Measurements from ENCODE around the gene SH3RF3.

Gene SH3RF3

DNA sequence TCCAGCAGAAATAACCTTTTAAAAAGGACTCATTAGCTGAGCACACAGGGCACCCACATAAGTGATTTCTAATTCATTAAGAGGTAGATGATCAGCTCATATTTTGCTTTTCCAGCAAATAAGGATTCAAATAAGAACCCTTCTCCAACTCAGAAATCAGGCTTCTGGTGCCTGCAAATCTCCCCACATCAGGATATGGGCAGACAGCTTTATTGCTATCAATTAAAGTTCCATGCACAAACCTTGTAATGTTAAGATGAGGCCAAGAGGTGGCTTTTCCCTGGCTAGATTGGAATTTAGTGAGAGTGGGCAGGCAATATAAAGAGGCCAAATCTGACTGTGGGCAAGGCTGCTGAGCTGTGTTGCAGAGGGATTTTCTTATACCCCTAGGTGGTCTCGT is 193.6 kb downstream of the SH3RF3 start:
- DNase-seq: no peak

DNA sequence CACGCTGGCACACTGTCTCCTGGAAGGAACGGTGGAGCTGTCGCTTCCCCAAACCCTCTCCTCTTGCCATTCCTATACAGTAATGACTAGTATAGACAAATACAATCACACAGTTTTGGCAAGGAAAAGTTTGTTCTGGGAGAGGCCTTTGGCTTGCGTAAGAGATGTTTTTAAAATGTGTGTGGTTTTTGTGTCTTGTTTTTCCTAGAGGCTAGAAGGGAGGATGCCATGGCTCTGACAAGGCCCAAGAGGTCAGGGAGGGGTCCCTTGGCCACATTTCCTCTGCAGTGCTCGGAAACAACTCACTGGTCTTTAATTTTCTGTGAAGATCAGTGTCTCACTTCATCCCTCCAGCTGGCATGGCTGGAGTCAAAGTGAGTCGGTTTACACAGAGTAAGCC is 195.9 kb downstream of the SH3RF3 start:
- peak in 1 of 58 donors; percentile 25 for DNase-seq

DNA sequence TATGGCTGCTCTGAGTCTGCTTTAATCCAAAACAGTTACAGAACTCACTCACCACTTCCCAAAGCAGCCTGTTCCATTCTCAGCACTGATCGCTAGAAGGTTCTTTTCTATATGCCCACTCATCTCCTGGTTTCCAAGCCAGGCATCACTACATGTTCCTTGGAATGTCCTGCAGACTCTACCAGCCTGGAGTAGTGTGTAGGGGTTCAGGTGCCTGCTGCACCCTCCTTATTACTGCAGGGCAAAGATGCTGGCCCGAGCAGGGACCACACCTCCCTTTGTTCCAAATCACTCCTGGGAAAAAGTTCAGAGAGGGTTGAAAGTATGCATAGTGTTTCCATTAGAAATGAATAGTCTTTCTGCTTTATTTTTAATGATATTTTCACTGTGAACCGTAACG is 196.6 kb downstream of the SH3RF3 start:
- no peak for DNase-seq

DNA sequence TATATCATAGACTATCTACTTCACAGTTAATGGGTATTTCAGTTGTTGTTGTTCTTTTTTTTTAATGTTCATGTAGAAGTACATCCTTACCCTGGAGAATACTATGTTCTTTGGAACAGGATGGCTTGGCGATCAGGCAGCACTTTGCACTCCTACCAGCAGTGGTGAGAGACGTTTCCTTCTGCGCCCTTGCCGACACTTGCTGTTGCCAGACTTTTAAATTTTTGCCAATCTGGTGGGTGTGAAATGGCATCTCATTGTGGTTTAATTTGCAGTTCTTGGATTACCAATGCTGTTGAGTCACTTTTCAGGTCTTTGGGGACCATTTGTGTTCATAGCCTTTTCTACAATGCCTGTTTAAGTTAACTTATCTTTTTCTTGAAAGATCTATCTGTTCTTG is 197.3 kb downstream of the SH3RF3 start:
- DNase-seq: peak in 10 of 58 donors; percentile 9 to 55 (median 22)

DNA sequence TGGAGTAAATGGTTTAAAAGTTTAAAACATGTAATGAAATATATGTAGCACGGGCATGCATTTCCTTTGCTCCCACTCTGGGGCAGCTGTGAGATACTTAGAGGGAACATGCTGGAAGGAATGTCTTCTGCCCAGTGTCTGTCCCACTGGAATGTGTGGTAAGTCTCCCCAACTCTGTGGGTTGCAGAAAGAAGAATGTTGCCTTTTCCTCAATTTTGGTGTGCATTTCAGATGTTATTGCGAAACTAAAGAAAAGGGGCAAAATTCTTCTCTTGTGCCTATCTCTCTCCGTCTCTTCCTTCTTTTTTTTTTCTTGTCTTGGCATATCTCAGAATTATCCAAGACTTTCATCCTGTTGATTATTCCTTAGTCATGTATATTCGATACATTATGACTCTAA is 201.1 kb downstream of the SH3RF3 start:
- no peak for DNase-seq

DNA sequence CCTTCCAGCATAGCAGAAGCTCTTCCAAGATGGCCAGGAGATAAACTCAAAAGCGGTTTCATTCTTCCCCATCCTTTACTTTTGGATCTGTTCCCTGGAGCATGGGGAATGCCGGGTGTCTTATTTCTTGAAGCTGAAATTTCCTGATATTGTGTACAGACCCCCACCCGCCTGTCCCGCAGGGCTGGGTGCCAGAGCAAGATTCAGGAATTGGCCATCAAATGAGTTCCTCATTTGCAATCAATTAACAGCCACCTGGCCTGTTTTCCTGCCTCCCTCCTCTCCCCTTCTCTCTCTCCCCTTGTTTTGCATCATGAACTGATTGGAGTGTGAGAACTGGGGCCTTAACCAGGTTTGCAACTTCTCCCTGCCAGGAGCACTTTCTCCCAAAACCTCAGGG is 202.1 kb downstream of the SH3RF3 start:
- DNase-seq: no peak

DNA sequence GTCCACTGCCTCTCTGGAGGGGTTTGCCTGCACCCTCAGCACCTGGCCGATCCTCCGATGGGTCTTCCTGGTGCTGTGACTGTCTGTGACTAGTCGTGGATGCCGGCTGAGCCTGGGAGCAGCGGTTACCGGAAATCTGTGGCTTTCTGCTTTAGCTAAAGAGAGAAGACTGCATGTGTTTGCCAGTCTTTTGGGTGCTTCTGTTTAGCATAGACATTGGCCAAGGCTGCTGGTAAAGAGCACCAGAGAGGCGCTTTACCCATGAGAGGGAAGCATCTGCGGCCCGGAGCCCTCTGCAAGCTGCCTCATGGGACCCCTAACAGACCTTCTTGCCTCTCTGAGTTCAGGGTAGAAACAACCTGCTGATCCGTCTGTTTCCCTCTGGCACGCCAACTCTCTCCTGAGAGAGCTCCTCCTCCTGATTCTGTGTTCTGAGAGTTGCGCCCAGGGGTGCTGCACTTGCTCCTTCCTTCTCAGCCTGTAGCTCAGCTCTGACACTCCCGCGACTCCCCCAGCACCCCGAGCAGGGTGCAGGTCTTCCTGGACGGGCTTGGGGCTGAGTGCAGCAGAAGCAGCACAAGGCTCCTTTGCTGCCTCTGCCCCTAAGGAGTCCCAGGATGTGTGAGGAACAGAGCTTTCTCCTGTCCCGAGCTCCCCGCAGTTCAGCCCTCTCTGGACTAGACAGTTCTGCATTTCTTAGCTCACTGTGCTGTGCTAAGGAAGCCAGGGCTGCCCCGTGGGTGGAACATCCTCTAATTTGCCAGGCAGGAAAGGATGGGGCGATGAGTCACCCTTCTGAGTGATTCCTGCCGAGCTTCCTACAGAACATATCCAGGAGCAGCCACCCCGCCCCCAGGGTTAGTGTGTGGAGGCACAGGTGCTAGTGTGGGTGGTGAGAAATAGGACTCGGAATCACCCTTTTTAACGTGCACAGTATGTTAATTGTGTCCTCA is 203.2 kb downstream of the SH3RF3 start:
- DNase-seq: peak in 50 of 58 donors; percentile 9 to 89 (median 65)

DNA sequence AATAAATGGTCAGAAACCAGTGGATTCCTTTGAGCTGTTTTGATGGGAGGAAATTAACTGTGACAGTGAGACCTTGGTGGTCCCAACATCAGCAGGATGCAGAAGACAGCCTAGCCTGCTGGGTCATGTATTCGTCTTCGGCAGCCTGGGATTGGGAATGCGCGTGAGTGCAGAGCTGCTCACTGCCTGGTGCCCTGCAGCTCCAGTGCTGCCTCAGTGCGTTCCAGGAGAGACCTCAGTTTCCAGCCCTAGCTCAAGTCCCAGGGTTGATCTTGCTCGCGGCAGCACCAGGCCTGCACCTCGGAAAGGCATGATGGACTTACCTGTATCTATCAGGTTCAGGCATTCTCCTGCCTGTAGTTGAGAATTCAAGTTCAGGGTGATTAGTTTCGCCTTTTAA is 203.9 kb downstream of the SH3RF3 start:
- DNase-seq: no peak

DNA sequence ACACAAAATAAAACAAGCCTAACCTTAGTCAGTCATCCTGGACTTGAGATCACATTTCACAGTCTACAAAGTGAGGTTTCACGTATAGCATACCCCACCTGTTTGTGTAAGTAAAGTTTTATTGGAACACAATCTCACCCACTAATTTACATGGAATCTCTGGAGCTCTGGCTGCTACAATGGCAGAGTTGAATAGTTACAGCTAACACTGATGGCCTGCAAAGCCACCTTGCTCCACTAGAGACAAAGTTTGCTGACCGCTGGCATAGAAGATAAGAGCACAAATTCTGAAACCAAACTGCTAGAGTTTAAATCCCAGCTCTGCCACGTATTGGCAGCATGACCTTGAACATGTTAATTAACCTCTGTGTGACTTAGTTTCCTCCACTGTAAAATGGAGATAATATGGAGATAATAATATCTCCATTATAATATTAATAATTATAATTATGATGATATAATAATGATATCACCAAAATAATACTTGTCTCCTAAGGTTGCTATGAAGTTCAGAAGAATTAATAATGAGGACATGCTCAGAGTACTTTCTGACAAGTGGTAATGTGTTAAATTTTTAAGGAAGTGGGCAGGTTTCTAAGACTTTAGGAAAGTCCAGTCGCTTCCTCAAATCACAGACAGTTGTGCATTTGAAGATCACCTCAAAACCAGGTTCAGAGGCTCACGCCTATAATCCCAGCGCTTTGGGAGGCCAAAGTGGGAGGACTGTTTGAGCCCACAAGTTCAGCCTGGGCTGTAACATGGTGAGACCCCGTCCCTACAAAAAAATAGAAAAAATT is 204.6 kb downstream of the SH3RF3 start:
- no peak for DNase-seq

DNA sequence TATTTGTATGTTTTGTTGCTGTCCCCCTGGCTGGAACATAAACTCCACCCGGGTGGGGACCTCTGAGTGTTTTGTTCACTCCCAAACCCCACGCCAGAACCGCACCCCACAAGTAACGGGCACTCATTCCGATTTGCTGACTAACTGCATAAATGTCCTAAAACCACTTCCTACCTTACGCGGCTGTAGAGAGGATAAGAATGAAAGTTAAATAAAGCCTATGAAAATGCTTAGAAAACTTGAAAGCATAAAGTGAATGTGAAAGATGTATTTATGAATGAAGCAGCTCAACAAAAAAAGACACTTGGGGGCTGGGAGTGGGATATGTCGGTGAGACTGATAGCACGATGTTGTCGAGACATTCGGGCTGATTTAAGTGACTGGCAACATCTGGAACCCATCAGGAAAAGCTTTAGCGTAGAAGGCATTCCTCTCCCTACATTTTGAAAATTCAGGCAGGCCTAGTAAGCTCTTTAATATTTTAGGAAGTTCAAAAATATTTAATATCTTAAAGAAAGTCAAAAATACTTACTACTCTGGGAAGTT is 206.7 kb downstream of the SH3RF3 start:
- no peak for DNase-seq

DNA sequence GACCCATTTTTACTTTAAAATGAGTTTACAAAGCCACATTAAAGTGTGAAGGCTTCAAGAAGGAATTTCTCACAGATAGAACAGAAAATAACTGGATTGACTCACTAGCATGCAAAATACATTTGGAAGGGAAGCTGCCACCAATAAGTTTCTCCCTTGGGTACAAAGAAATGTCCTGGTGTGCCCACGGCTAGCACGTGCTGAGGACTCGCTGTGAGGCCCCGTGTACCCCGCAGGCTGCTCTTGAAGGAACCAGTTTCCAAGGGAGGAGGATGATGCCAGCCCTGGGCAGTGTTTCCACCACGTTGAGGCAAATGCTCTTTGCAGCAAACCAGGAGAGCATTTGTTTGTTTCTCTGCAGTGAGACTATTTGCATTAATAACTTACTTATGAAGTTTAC is 207.3 kb downstream of the SH3RF3 start:
- DNase-seq: no peak

DNA sequence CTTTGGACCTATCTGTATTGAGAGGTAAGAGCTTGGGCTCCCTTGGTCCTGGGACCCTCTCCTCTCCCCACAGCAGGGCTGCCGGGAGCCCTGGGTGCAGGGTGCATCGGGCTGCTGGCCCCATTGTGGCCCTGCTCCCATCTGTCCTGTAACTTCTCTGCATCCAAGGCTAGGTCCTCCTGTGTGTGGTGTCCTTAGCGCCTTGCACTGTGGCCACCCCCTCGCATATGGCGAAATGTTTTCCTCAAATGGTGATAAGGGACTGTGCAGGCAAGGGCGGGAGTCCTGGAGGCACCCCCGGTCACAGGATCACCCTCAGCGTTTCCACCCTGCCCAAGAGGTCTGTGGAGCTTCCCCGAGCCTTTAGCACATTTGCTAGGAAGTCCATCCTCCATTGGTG is 208.2 kb downstream of the SH3RF3 start:
- no peak for DNase-seq

DNA sequence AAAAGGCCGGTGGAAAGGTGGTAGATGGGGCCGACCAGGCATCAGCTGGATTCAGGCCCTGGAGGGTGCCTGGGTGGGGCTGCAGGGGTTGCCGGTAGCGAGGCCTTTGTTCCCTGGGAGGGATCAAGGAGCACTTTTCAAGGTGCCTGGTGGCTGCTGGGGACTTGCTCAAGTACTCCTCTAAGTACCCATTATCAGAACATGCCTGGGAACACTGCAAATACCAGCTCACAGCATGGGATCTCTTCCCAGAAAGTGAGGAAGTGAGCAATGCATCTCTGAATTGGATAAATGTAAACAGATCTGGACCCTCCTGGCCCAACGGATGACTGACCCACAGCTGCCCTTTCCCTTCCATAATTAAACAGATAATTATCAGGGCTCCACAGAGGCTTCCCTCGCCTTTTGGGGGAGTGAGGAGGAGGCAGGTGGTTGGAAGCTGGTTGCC is 210.5 kb downstream of the SH3RF3 start:
- no peak for DNase-seq

DNA sequence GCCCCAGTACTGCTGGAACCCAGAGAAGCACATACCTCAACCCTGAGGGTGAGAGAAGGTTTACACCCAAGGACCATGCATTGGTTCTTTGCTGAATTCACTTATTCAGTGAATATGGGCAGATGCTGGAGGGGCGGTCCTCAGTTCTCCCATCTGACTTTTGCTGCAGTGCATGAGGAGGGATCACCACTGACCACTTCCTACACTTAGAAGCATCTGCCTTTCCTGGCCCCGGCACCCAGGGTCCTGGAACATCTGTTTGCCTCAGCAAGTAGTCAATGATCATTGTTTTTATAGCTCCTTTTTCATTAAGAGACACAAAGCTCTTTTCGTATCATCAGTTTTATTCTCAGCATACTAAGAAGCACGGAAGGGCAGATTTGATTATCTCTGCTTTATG is 211.4 kb downstream of the SH3RF3 start:
- DNase-seq: no peak

DNA sequence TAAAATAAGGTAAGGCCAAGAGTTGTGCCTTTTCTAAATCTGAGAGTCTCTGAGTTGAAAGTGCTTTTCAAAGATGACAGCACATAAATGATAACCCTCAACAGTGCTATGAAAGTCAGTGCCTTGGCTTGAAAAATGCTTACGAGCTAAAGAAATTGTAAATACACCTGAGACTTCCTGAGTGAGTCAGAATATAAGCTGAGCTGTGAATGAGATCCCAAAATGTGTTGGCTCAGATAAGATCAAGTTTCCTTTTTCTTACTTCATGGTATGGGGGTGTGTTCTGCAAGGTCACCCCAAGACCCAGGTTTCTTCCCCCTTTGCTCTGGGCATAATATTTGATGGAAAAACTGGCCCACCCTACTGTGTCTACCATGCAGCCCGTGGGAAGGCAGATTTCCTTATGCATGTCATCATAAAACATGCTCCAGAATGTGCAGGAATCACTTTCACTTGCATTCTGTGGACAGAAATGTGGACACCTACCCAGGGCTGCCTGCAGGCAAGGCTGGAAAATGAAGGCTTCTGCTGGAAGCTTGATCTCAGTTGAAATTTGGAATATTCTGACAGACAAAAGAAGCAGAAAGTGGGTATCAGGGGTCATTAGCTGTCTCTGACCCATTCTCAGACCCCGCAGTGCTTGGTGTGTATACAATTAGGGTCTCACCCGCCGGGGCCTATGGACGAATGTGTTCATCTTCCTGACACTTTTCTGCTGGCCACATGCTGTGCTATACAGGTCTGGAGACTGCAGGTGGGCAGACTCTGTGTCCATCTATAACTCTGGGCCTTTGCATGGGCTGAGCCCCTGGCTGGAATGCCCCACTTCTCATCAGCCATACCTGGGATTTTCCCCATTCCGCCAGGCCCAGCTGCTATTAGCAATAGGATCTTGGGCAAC is 212.6 kb downstream of the SH3RF3 start:
- no peak for DNase-seq

DNA sequence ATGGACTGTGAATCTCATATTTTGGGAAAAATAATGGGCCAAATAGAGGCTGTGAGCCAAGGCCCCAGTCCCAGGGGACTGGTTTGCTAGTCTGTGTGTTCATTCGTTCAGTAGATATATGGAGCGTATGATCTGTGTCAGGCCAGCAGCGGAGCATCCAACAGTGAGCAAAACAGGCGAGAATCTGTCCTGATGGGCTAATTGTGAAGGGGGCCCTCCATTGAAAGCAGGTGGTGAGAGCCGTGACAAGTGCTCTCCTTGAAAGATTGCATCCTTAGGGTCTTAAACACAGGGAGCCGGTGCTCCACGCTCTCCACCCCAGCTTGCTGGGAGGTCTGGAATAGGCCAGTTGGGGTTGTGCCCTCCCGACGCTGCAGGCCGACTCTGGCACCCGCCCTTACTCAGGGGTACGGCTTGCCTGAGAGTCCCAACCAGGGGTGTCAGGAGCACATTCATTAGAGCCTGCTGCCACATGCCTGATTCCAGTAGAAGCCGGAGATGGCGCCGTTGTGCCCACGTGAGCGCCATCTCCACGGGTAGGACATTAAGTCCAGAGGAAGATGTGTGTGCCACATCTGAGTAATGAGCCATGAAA is 213.3 kb downstream of the SH3RF3 start:
- no peak for DNase-seq

DNA sequence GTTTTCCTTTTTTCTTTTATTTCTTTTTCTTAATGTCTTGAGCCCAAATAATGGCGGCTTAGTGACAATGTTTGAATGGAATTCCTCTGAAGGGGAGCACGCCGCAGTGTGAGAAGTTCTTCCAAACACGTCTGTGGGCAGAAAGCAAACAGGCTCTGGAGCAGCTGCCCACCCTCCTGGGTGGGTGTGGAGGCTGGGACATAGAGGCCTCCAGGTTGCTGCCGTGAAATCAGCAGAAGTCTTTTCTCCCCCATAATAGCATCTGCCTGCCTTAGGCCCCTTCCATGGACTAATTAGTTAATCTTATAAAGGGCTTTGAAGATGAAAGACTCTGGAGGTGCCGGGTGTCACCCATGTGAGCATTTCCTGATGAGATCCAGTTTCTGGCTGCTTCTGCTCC is 213.9 kb downstream of the SH3RF3 start:
- no peak for DNase-seq

DNA sequence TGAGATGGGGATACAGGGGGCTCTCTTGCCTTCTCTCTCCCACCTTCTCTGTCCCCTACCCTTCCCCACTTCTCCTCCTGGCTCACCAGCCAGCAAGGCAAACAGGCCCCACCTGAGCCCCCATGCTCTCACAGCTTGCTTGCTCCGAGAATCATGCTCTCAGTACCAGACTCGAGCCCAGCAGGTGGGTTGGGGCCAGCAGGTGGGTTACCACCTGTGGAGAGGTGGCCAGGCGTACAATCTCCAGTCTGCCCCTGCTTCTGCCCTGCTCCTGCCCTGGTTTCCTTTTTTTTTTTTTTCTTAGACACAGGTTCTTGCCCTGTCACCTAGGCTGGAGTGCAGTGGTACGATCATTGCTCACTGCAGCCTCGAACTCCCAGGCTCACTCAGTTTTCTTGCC is 214.5 kb downstream of the SH3RF3 start:
- no peak for DNase-seq

DNA sequence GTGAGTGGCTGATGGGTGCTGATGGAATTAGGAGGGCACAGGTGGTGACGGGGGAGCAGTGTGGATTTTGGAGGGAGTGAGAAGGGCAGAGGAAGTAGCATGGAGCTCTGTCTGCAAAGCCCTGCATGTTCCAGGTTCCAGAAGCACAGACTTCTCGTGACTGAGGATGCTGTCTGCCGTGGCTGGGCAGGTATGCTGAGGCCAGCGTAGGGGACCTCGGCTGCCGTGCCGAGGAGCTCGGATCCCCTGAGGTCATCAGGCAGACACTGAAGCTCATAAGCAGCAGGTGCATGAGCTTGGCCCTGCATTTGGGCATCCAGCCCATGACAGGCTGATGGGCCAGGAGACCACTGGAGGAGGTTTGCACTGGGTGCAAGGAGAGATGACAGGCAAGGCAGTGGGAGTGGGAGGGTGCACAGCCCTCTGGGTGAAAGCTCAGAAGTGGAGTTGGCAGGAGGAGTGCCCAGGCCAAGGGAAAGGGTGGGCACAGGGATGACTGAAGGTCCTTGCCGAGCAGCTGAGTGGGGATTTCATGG is 215.3 kb downstream of the SH3RF3 start:
- DNase-seq: no peak

DNA sequence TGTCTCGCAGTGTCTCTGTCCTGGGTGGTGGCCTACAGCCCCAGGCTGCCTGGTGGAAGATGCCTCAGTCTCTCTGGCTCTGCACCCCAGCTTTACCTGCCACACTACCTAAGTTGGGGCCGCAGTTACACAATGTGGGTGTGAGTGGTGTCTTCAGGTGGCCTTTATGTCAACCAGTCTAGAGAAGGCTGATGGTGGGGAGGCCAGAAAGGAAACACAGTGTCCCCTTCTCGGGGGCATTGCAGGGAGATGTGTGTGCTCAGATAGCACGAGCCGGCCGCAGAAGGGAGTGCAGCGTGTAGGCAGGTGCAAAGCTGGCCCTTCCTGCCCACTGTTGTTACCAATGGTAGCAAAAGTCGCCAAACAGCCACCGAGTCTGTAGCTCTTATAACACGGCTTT is 216.1 kb downstream of the SH3RF3 start:
- no peak for DNase-seq

Data from anterior cingulate cortex (tissue), 58 donors.